ENCODE measurements around the gene CLCA2. TPM values are rescaled to one million over a fixed set of nuclear protein-coding genes. Genes with fewer than 3 reads are reported as not detected.

CLCA2 gene
- total RNA-seq, 1 experiment from 2014 or later = not detected

GRCh38 chr1:86450847-86451246, 26.9 kb downstream of the CLCA2 start:
- WGBS (ENCODE audit: extremely low coverage, insufficient read length, low lambda C conversion rate) = no CpG with 5 or more reads among the region's 3 CpGs
- H4K5ac ChIP-seq (ENCODE audit: insufficient read length, low read depth, low read length) = no peak overlapping the region
- H3K14ac ChIP-seq (ENCODE audit: insufficient read depth, low read length) = no peak overlapping the region
- no peak overlapping the region for H3K4ac ChIP-seq (ENCODE audit: low read depth, low read length)
- no peaks in the 10 kb centered on the region for H3K79me2 ChIP-seq (ENCODE audit: insufficient read depth, low read length)
- no peak overlapping the region for H3K56ac ChIP-seq (ENCODE audit: insufficient read length, low read depth, low read length)
- no peak overlapping the region for H3K9ac ChIP-seq (ENCODE audit: extremely low read depth, insufficient read length, low read length)
- H2BK12ac ChIP-seq (ENCODE audit: insufficient read length, low read depth, low read length) = no peak overlapping the region
- no peak overlapping the region for H4K91ac ChIP-seq (ENCODE audit: insufficient read length, low read depth, low read length)
- H2BK5ac ChIP-seq (ENCODE audit: insufficient read length, low read length) = no peak overlapping the region
- H2AFZ ChIP-seq (ENCODE audit: low read length) = no peak overlapping the region
- no peak overlapping the region for H3K4me3 Mint-ChIP-seq
- H3K23me2 ChIP-seq (ENCODE audit: insufficient read length, low read depth, low read length, poor library complexity, severe bottlenecking) = no peaks in the 10 kb centered on the region
- no peak overlapping the region for H3K18ac ChIP-seq (ENCODE audit: insufficient read length, low read depth, low read length)
- no peak for TF ChIP-seq CTCF (conservative IDR thresholded peaks at IDR 0.05)
- H3K27me3 Mint-ChIP-seq (ENCODE audit: low read depth) = no peaks in the 10 kb centered on the region
- H3K79me1 ChIP-seq (ENCODE audit: insufficient read depth, low read depth, low read length, poor library complexity, severe bottlenecking) = no peaks in the 10 kb centered on the region
- H3K4me2 ChIP-seq (ENCODE audit: insufficient read depth, insufficient read length, low read length) = no peak overlapping the region
- H3K4me1 ChIP-seq (ENCODE audit: insufficient read depth, low read length) = no peaks in the 10 kb centered on the region
- H3K9me3 Mint-ChIP-seq = no peaks in the 10 kb centered on the region
- no peak overlapping the region for H2AK5ac ChIP-seq (ENCODE audit: insufficient read length, low read length)
- no peak overlapping the region for H3K23ac ChIP-seq (ENCODE audit: insufficient read length, low read depth, low read length)
- H3K27ac Mint-ChIP-seq = no peak overlapping the region
- H3K27ac ChIP-seq (ENCODE audit: insufficient read length, low read depth, low read length) = no peak overlapping the region
- no peaks in the 10 kb centered on the region for H3K36me3 Mint-ChIP-seq (ENCODE audit: insufficient read depth in 1 of 3, low read depth in 3 of 3)
- H4K8ac ChIP-seq (replicated peaks; ENCODE audit: insufficient read length, low read depth, low read length) = no peak overlapping the region
- no peak for DNase-seq
- H2BK120ac ChIP-seq (ENCODE audit: low read depth, low read length, poor library complexity, severe bottlenecking) = no peak overlapping the region
- peaks cover 6% of the 10 kb centered on the region in 2 experiments; a peak in 3 of 4 replicates for H3K4me1 Mint-ChIP-seq
- H2BK15ac ChIP-seq (ENCODE audit: low read depth, low read length) = no peak overlapping the region
- H2BK20ac ChIP-seq (ENCODE audit: low read depth, low read length, poor library complexity, severe bottlenecking) = no peak overlapping the region
- H3T11ph ChIP-seq (ENCODE audit: low read length) = no peak overlapping the region
- no peaks in the 10 kb centered on the region for H3K9me3 ChIP-seq (ENCODE audit: control insufficient read depth, low read depth, low read length)
- no peaks in the 10 kb centered on the region for H3K27me3 ChIP-seq (ENCODE audit: insufficient read depth, low read length)
- no peaks in the 10 kb centered on the region for H4K20me1 ChIP-seq (ENCODE audit: control insufficient read depth, insufficient read depth, insufficient read length)

All from H9 (cell line).